ENCODE measurements around the gene NAA60. TPM values are rescaled to one million over a fixed set of nuclear protein-coding genes. Genes with fewer than 3 reads are reported as not detected.

NAA60 gene
- total and polyA plus RNA-seq, 8 donors, result 25.3 to 155 (median 54.9) TPM

GRCh38 chr16:3481696-3482658 lies 38.5 kb downstream of the NAA60 start:
- H3K9me3 ChIP-seq, result no peaks in the 10 kb centered on the region
- no peak for TF ChIP-seq CTCF (IDR thresholded peaks at IDR 0.05)
- no peak for TF ChIP-seq EP300 (IDR thresholded peaks at IDR 0.05)
- DNase-seq, result no peak
- no peaks in the 10 kb centered on the region for H3K4me1 ChIP-seq
- H3K27ac ChIP-seq, result no peak overlapping the region
- H3K4me3 ChIP-seq, result no peak overlapping the region
- intact Hi-C loops (cut with DNase I; ENCODE audit: low total_unique reads), result no loop called here
- 88 to 92% (median 92%) methylated on average over 31 to 32 of the region's 32 CpGs for WGBS, 5 donors
- H3K27me3 ChIP-seq, result no peaks in the 10 kb centered on the region
- H3K36me3 ChIP-seq, result peaks cover 69 to 93% (median 93%) of the 10 kb centered on the region in 4 donors

GRCh38 chr16:3482659-3483241 lies 39.3 kb downstream of the NAA60 start:
- Histone ChIP-seq H3K4me1 (no peaks in the 10 kb centered on the region), H3K27ac (no peak overlapping the region), H3K27me3 (no peaks in the 10 kb centered on the region), H3K9me3 (no peaks in the 10 kb centered on the region), H3K4me3 (no peak overlapping the region), H3K36me3 (peaks cover 69 to 100% (median 96%) of the 10 kb centered on the region in 4 donors)
- no peak for DNase-seq
- 93 to 98% (median 94%) methylated on average over 18 of the region's 18 CpGs for WGBS, 5 donors
- intact Hi-C loops (cut with DNase I; ENCODE audit: low total_unique reads), result no loop called here
- TF ChIP-seq POLR2AphosphoS5 (IDR thresholded peaks at IDR 0.05) (no peak), CTCF (IDR thresholded peaks at IDR 0.05) (no peak), POLR2A (IDR thresholded peaks at IDR 0.05) (no peak), EP300 (IDR thresholded peaks at IDR 0.05) (no peak)

GRCh38 chr16:3484318-3485096 lies 41.0 kb downstream of the NAA60 start:
- Histone ChIP-seq H3K4me3 (no peak overlapping the region), H3K36me3 (peaks cover 65 to 88% (median 88%) of the 10 kb centered on the region in 4 donors), H3K4me1 (no peaks in the 10 kb centered on the region), H3K27me3 (no peaks in the 10 kb centered on the region), H3K27ac (no peak overlapping the region), H3K9me3 (no peaks in the 10 kb centered on the region)
- no peak for DNase-seq
- intact Hi-C loops (cut with DNase I; ENCODE audit: low total_unique reads), result no loop called here
- TF ChIP-seq POLR2AphosphoS5 (IDR thresholded peaks at IDR 0.05) (no peak), POLR2A (IDR thresholded peaks at IDR 0.05) (no peak)
- 91 to 93% (median 91%) methylated on average over 18 to 30 of the region's 30 CpGs for WGBS, 5 donors

- TF ChIP-seq POLR2AphosphoS5 (IDR thresholded peaks at IDR 0.05) (no peak), POLR2A (IDR thresholded peaks at IDR 0.05) (no peak), EP300 (IDR thresholded peaks at IDR 0.05) (no peak), CTCF (IDR thresholded peaks at IDR 0.05) (no peak)
- Histone ChIP-seq H3K9me3 (no peaks in the 10 kb centered on the region), H3K4me3 (no peak overlapping the region), H3K27ac (no peak overlapping the region), H3K36me3 (peaks cover 59 to 81% (median 81%) of the 10 kb centered on the region in 4 donors), H3K27me3 (no peaks in the 10 kb centered on the region), H3K4me1 (no peaks in the 10 kb centered on the region)
- intact Hi-C loops (cut with DNase I; ENCODE audit: low total_unique reads), result no loop called here
- 87 to 93% (median 89%) methylated on average over 9 to 15 of the region's 15 CpGs for WGBS, 5 donors
- DNase-seq, result no peak
Observed at GRCh38 chr16:3485097-3485745, 41.7 kb downstream of the NAA60 start.

All from stomach (tissue), 9 donors.